ENCODE measurements around the gene TESMIN.

The TESMIN gene

GRCh38 chr11:68783216-68783821 lies 32.0 kb upstream of the TESMIN start:
- H3K36me3 ChIP-seq (ENCODE audit: control insufficient read depth, insufficient read depth, low read length) = peaks cover 3% of the 10 kb centered on the region
- H3K4me3 ChIP-seq (replicated peaks; ENCODE audit: low read depth, low read length) = no peak overlapping the region
- no peaks in the 10 kb centered on the region for H3K27me3 ChIP-seq (replicated peaks; ENCODE audit: control insufficient read depth, insufficient read depth, low read length)
- TF ChIP-seq CTCF (IDR thresholded peaks at IDR 0.05; ENCODE audit: insufficient read depth, low read length, poor library complexity, severe bottlenecking) = no peak
- no peak for DNase-seq (ENCODE audit: extremely low read depth, insufficient read length)

- no peak for DNase-seq (ENCODE audit: extremely low read depth, insufficient read length)
- Histone ChIP-seq H3K4me3 (replicated peaks; ENCODE audit: low read depth, low read length) (no peak overlapping the region), H3K36me3 (ENCODE audit: control insufficient read depth, insufficient read depth, low read length) (peaks cover 3% of the 10 kb centered on the region), H3K27me3 (replicated peaks; ENCODE audit: control insufficient read depth, insufficient read depth, low read length) (no peaks in the 10 kb centered on the region)
- TF ChIP-seq CTCF (IDR thresholded peaks at IDR 0.05; ENCODE audit: insufficient read depth, low read length, poor library complexity, severe bottlenecking) = no peak
Measured at GRCh38 chr11:68782711-68783110, 31.4 kb upstream of the TESMIN start.

- no peak for TF ChIP-seq CTCF (IDR thresholded peaks at IDR 0.05; ENCODE audit: insufficient read depth, low read length, poor library complexity, severe bottlenecking)
- Histone ChIP-seq H3K27me3 (replicated peaks; ENCODE audit: control insufficient read depth, insufficient read depth, low read length) (no peaks in the 10 kb centered on the region), H3K36me3 (ENCODE audit: control insufficient read depth, insufficient read depth, low read length) (peaks cover 3% of the 10 kb centered on the region), H3K4me3 (replicated peaks; ENCODE audit: low read depth, low read length) (no peak overlapping the region)
- DNase-seq (ENCODE audit: extremely low read depth, insufficient read length) = no peak
Measured at GRCh38 chr11:68780829-68781228, 29.5 kb upstream of the TESMIN start.

- no peak overlapping the region for H3K4me3 ChIP-seq (replicated peaks; ENCODE audit: low read depth, low read length)
- no peak for DNase-seq (ENCODE audit: extremely low read depth, insufficient read length)
- TF ChIP-seq CTCF (IDR thresholded peaks at IDR 0.05; ENCODE audit: insufficient read depth, low read length, poor library complexity, severe bottlenecking) = no peak
- peaks cover 3% of the 10 kb centered on the region for H3K36me3 ChIP-seq (ENCODE audit: control insufficient read depth, insufficient read depth, low read length)
- H3K27me3 ChIP-seq (replicated peaks; ENCODE audit: control insufficient read depth, insufficient read depth, low read length) = no peaks in the 10 kb centered on the region
Measured at GRCh38 chr11:68778205-68778604, 26.9 kb upstream of the TESMIN start.

GRCh38 chr11:68776442-68777235 lies 25.3 kb upstream of the TESMIN start:
- no peak for DNase-seq (ENCODE audit: extremely low read depth, insufficient read length)

More at GRCh38 chr11:68776442-68777235, 25.3 kb upstream of the TESMIN start:
- no peak overlapping the region for H3K4me3 ChIP-seq (replicated peaks; ENCODE audit: low read depth, low read length)
- peaks cover 3% of the 10 kb centered on the region for H3K36me3 ChIP-seq (ENCODE audit: control insufficient read depth, insufficient read depth, low read length)
- no peaks in the 10 kb centered on the region for H3K27me3 ChIP-seq (replicated peaks; ENCODE audit: control insufficient read depth, insufficient read depth, low read length)
- TF ChIP-seq CTCF (IDR thresholded peaks at IDR 0.05; ENCODE audit: insufficient read depth, low read length, poor library complexity, severe bottlenecking) = no peak

All from GM06990 (cell line).